ENCODE measurements around the gene ZNF407.

The ZNF407 gene

DNA sequence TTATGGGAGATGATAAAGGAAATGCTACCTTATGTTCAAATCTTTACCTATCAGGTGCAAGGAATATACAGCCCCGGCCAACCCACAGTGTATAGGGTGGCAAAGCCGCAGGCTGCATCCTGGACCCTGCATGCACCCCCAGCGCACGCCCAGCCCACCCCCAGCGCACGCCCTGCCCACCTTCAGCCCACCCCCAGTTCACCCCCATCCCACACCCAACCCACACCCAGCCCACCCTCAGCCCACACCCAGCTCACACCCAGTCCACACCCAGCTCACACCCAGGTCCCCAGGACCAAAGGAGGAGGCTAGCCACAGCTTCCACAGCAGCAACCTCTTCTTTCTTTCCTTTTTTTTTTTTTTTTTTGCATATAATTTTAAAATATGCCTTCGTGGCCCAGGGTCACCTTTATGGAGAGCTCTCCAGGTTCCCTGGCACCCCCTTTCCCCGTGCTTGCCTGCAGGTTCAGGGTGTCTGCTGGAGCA is 490.4 kb downstream of the ZNF407 start:
- ChIA-PET CTCF (no interaction called here), POLR2A (no interaction called here)
- no peaks in the 10 kb centered on the region for H3K36me3 ChIP-seq (ENCODE audit: control insufficient read depth in 2 of 2, insufficient read depth in 1 of 2, low read length in 2 of 2)

DNA sequence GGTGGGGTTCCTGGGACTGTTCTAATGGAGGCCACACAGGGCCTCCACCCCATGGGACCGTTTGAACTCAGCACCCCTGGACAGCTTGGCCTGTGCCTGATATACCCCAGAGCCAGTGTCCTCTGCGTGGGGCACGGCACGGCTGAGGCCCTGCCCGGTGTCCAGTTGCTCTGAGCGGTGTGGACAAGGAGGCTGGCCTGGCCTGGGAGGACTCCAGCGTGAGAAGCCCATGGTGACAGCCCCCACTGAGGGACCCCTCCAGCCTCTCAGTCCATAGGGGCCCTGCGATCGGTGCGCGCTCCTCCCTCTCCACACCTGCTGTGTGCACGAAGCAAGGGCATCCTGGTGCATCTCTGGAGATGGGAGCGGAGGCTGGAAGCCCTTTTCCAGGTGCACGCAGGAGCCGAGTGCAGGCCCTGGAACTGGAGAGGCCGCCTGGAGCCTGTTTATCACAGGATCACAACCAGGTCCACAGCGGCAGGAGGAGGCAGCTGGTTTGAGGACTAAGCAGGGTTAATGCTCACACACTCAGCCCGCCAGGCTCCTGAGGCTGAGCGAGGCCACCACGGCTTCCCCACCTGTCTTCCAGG is 491.0 kb downstream of the ZNF407 start:
- Histone ChIP-seq H3K9me3 (ENCODE audit: control insufficient read depth, insufficient read depth, low read depth, low read length) (no peaks in the 10 kb centered on the region), H3K4me1 (ENCODE audit: control insufficient read depth, insufficient read depth, low read length) (no peaks in the 10 kb centered on the region), H3K4me3 (ENCODE audit: low read depth, low read length) (no peak overlapping the region), H3K36me3 (ENCODE audit: control insufficient read depth in 2 of 2, insufficient read depth in 1 of 2, low read length in 2 of 2) (no peaks in the 10 kb centered on the region), H3K27ac (ENCODE audit: extremely low read depth, low read depth, low read length) (no peak overlapping the region)
- no peak for TF ChIP-seq ZNF548 (tag by site-specific recombination; IDR thresholded peaks at IDR 0.05)
- no peak for TF ChIP-seq ZBTB8A (tag by site-specific recombination; IDR thresholded peaks at IDR 0.05)
- no peak for TF ChIP-seq OSR2 (tag by site-specific recombination; IDR thresholded peaks at IDR 0.05)
- no peak for TF ChIP-seq RBAK (tag by site-specific recombination; IDR thresholded peaks at IDR 0.05)
- no peak for TF ChIP-seq ZNF404 (tag by site-specific recombination; IDR thresholded peaks at IDR 0.05)
- no peak for TF ChIP-seq ZNF19 (tag by site-specific recombination; IDR thresholded peaks at IDR 0.05; ENCODE audit: low read depth)
- TF ChIP-seq, protein P1, sequence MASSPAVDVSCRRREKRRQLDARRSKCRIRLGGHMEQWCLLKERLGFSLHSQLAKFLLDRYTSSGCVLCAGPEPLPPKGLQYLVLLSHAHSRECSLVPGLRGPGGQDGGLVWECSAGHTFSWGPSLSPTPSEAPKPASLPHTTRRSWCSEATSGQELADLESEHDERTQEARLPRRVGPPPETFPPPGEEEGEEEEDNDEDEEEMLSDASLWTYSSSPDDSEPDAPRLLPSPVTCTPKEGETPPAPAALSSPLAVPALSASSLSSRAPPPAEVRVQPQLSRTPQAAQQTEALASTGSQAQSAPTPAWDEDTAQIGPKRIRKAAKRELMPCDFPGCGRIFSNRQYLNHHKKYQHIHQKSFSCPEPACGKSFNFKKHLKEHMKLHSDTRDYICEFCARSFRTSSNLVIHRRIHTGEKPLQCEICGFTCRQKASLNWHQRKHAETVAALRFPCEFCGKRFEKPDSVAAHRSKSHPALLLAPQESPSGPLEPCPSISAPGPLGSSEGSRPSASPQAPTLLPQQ (tag by site-specific recombination; IDR thresholded peaks at IDR 0.05) = no peak
- no peak for TF ChIP-seq ZNF221 (tag by site-specific recombination; IDR thresholded peaks at IDR 0.05; ENCODE audit: borderline replicate concordance)
- TF ChIP-seq, protein P2, sequence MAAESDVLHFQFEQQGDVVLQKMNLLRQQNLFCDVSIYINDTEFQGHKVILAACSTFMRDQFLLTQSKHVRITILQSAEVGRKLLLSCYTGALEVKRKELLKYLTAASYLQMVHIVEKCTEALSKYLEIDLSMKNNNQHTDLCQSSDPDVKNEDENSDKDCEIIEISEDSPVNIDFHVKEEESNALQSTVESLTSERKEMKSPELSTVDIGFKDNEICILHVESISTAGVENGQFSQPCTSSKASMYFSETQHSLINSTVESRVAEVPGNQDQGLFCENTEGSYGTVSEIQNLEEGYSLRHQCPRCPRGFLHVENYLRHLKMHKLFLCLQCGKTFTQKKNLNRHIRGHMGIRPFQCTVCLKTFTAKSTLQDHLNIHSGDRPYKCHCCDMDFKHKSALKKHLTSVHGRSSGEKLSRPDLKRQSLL (tag by site-specific recombination; IDR thresholded peaks at IDR 0.05) = no peak
- TF ChIP-seq ZNF768 (tag by site-specific recombination; IDR thresholded peaks at IDR 0.05) = no peak
- no peak for TF ChIP-seq ZNF555 (tag by site-specific recombination; conservative IDR thresholded peaks at IDR 0.05)
- no peak for TF ChIP-seq ZNF544 (tag by site-specific recombination; IDR thresholded peaks at IDR 0.05)
- no peak for TF ChIP-seq ZNF76 (tag by site-specific recombination; IDR thresholded peaks at IDR 0.05; ENCODE audit: borderline replicate concordance, low read depth)
- no peak for TF ChIP-seq ZNF423 (tag by site-specific recombination; IDR thresholded peaks at IDR 0.05)
- TF ChIP-seq GLI2 (tag by site-specific recombination; IDR thresholded peaks at IDR 0.05; ENCODE audit: borderline replicate concordance, low read depth) = no peak
- no peak for TF ChIP-seq ZNF138 (tag by site-specific recombination; IDR thresholded peaks at IDR 0.05; ENCODE audit: borderline replicate concordance)
- TF ChIP-seq, protein P3, sequence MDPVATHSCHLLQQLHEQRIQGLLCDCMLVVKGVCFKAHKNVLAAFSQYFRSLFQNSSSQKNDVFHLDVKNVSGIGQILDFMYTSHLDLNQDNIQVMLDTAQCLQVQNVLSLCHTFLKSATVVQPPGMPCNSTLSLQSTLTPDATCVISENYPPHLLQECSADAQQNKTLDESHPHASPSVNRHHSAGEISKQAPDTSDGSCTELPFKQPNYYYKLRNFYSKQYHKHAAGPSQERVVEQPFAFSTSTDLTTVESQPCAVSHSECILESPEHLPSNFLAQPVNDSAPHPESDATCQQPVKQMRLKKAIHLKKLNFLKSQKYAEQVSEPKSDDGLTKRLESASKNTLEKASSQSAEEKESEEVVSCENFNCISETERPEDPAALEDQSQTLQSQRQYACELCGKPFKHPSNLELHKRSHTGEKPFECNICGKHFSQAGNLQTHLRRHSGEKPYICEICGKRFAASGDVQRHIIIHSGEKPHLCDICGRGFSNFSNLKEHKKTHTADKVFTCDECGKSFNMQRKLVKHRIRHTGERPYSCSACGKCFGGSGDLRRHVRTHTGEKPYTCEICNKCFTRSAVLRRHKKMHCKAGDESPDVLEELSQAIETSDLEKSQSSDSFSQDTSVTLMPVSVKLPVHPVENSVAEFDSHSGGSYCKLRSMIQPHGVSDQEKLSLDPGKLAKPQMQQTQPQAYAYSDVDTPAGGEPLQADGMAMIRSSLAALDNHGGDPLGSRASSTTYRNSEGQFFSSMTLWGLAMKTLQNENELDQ (tag by site-specific recombination; IDR thresholded peaks at IDR 0.05; ENCODE audit: low read depth) = no peak
- TF ChIP-seq ZNF341 (tag by site-specific recombination; IDR thresholded peaks at IDR 0.05; ENCODE audit: low read depth) = no peak
- no peak for TF ChIP-seq ZNF274 (IDR thresholded peaks at IDR 0.05; ENCODE audit: low read length)
- TF ChIP-seq ZNF274 (tag by site-specific recombination; IDR thresholded peaks at IDR 0.05; ENCODE audit: borderline replicate concordance) = no peak
- TF ChIP-seq, protein P4, sequence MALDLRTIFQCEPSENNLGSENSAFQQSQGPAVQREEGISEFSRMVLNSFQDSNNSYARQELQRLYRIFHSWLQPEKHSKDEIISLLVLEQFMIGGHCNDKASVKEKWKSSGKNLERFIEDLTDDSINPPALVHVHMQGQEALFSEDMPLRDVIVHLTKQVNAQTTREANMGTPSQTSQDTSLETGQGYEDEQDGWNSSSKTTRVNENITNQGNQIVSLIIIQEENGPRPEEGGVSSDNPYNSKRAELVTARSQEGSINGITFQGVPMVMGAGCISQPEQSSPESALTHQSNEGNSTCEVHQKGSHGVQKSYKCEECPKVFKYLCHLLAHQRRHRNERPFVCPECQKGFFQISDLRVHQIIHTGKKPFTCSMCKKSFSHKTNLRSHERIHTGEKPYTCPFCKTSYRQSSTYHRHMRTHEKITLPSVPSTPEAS (tag by site-specific recombination; IDR thresholded peaks at IDR 0.05) = no peak
- ChIA-PET CTCF (no interaction called here), POLR2A (no interaction called here)

More for the DNA sequence above, 490.4 kb downstream of the ZNF407 start:
- Histone ChIP-seq H3K4me3 (ENCODE audit: low read depth, low read length) (no peak overlapping the region), H3K4me1 (ENCODE audit: control insufficient read depth, insufficient read depth, low read length) (no peaks in the 10 kb centered on the region), H3K27ac (ENCODE audit: extremely low read depth, low read depth, low read length) (no peak overlapping the region), H3K9me3 (ENCODE audit: control insufficient read depth, insufficient read depth, low read depth, low read length) (no peaks in the 10 kb centered on the region)
- TF ChIP-seq ZNF629 (tag by site-specific recombination; IDR thresholded peaks at IDR 0.05) = no peak
- no peak for TF ChIP-seq MEIS1 (CRISPR knock-in tag; IDR thresholded peaks at IDR 0.05; ENCODE audit: borderline replicate concordance)
- peak; percentile 93 for TF ChIP-seq KLF1 (tag by site-specific recombination; IDR thresholded peaks at IDR 0.05)

Measured in HEK293 (cell line).